Mucosa of descending colon (tissue), 3 donors: ENCODE results near the gene CBFA2T3. TPM values are rescaled to one million over a fixed set of nuclear protein-coding genes. Genes with fewer than 3 reads are reported as not detected.
A peak's percentile ranks its signal among the peaks of the same experiment; 100 is the strongest.

Experiments used
- ATAC-seq: fragments of 200-7000 bp; cut with Tn5 transposase; one replicate; pipeline ENCODE4 v1.9.1; 2020; ENCODE audit warnings: mild to moderate bottlenecking, moderate library complexity
- DNase-seq, 3 donors: peaks; one replicate each; pipeline ENCODE4 v3.0.0-alpha.2; 2020
- H3K36me3 ChIP-seq: fragments of 200-600 bp; one replicate; pipeline ENCODE4 v1.8.0; 2021; ENCODE audit warnings: low read depth, mild to moderate bottlenecking
- H3K4me1 ChIP-seq: fragments of 200-600 bp; one replicate; pipeline ENCODE4 v1.8.0; 2021; ENCODE audit warnings: low read depth, mild to moderate bottlenecking
- H3K4me3 ChIP-seq: fragments of 200-600 bp; one replicate; pipeline ENCODE4 v1.8.0; 2021; ENCODE audit warnings: mild to moderate bottlenecking
- H3K9me3 ChIP-seq: fragments of 200-600 bp; one replicate; pipeline ENCODE4 v1.8.0; 2021; ENCODE audit warnings: mild to moderate bottlenecking
- intact Hi-C, 2 donors: fragments of 100-400 bp; cut with DNase I in 1 of 2; cut with micrococcal nuclease in 1 of 2; formaldehyde crosslinking; loops; one replicate each; pipeline versions ENCODE4 v1.11.0 to v1.11.1; 2022; cut with DNase I, micrococcal nuclease
- total RNA-seq, 3 donors: library from RNA; stranded (reverse); fragmentation: NEBNext Ultra II Directional in 2 of 3; extraction: Animal tissue kit (Norgen Biotek cat#: 25700) in 2 of 3; gene quantifications; one replicate each; pipeline versions ENCODE4 v1.2.1 to v1.2.4, GENCODE V29; 2021 to 2023
- TF ChIP-seq, protein P1 (sequence below): fragments of 200-600 bp; IDR thresholded peaks from one replicate; pipeline ENCODE4 v1.8.0; 2022; ENCODE audit warnings: antibody characterized with exemption, mild to moderate bottlenecking
- donor health status: DM: no; HTN: no; CAD: no; lungs with moderate emphysema.
- donor health status: DM: no; HTN: no; CAD: no.
- donor health status: DM: no; HTN: yes; CAD: no.

CBFA2T3 gene
- total RNA-seq, 3 donors from 2014 or later, result 6.9 to 12.8 (median 8.4) TPM

DNA sequence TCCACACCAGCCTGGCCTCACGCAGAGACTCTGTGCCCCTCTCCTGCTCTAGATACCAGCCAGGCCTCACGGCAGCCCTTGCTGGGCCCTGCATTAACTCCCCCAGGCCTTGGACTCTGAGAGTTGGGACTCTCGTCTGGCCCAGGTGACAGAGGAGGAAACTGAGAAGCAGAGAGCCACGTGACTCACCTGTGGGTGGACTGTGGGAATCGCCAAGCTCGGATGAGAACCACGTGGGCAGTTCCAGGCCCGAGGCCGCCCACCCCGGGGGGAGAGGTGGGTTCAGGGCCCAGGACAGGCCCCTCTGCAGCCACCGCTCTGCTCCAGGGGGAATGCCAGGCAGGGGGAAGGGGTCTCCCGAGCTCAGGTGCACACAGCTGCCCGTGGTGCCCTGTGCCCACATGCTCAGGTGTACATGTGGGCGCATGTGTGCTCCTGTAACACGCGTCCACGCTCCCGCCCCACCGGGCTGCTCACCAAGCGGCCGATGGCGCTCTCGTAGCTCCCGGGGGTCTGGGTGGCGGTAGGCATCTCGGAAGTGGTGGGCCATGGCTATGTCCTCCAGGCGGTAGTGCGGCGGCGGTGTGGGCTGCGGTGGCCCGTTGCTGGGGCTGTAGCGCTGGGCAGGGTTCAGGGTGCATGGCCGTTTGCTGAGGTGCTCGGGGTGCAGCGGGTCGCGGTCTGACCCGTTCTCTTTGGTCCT lies 92.3 kb downstream of the CBFA2T3 start:
- intact Hi-C loops, result no loop called here

DNA sequence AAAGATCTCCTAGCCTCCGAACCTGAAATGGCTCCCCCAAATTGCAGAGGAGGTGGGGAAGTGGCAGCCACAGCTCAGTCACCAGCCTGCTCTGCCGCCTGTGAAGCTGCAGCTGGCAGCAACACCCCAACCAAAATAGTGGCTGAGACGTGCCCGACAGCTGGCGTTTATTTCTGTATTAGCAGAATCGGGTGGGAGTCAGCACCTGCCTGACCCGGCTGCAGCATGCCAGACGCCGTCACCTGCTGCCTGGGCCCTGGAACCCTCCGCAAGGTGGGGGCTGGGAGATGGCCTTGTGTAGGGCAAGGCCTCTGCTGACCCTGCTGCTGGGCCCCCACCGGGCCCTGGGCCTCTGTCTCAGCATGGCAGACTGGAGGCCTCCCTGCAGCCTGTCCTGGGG lies 93.1 kb downstream of the CBFA2T3 start:
- ATAC-seq (no peak), DNase-seq (no peak)
- intact Hi-C loops, result no loop called here
- H3K4me3 ChIP-seq, result no peak overlapping the region
- TF ChIP-seq, protein P1, sequence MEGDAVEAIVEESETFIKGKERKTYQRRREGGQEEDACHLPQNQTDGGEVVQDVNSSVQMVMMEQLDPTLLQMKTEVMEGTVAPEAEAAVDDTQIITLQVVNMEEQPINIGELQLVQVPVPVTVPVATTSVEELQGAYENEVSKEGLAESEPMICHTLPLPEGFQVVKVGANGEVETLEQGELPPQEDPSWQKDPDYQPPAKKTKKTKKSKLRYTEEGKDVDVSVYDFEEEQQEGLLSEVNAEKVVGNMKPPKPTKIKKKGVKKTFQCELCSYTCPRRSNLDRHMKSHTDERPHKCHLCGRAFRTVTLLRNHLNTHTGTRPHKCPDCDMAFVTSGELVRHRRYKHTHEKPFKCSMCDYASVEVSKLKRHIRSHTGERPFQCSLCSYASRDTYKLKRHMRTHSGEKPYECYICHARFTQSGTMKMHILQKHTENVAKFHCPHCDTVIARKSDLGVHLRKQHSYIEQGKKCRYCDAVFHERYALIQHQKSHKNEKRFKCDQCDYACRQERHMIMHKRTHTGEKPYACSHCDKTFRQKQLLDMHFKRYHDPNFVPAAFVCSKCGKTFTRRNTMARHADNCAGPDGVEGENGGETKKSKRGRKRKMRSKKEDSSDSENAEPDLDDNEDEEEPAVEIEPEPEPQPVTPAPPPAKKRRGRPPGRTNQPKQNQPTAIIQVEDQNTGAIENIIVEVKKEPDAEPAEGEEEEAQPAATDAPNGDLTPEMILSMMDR, result no peak
- peaks cover 9% of the 10 kb centered on the region for H3K4me1 ChIP-seq
- H3K36me3 ChIP-seq, result no peaks in the 10 kb centered on the region
- H3K9me3 ChIP-seq, result no peaks in the 10 kb centered on the region

More for the DNA sequence above, 92.3 kb downstream of the CBFA2T3 start:
- H3K9me3 ChIP-seq, result no peaks in the 10 kb centered on the region
- no peak for DNase-seq
- peaks cover 9% of the 10 kb centered on the region for H3K4me1 ChIP-seq
- H3K4me3 ChIP-seq, result no peak overlapping the region
- TF ChIP-seq, protein P1, result no peak
- ATAC-seq, result no peak
- no peaks in the 10 kb centered on the region for H3K36me3 ChIP-seq

DNA sequence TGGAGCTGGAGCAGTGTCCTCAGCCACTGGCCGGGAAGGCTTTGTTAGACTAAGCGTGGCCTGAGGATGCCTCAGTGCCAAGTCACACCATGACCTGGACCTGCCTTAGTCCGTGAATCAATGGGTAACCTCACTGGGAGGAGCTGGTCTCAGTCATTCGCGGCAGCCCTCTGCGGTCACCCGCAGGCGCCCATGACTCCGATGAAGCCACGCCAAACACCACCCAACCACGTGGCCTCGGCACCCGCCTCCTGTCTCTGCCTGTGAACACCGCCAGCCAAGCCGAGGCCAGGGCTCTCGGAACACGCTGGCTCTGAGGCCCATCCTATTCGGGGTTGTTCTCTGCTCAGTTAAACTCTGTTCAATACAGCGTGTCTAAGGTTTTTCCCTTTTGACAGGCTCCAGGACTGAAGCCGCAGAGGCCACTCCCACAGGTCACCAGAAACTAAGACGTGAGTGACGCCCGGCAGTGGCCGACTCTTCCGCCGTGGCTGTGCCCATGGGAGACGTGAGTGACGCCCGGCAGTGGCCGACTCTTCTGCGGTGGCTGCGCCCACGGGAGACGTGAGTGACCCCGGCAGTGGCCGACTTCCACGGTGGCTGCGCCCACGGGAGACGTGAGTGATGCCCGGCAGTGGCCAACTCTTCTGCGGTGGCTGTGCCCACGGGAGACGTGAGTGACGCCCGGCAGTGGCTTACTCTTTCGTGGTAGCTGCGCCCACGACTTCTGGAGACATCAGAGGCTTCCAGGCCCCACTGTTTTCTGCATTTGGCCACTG lies 93.7 kb downstream of the CBFA2T3 start:
- TF ChIP-seq, protein P1, result no peak
- Histone ChIP-seq H3K4me1 (peaks cover 9% of the 10 kb centered on the region), H3K36me3 (no peaks in the 10 kb centered on the region), H3K9me3 (no peaks in the 10 kb centered on the region), H3K4me3 (no peak overlapping the region)
- ATAC-seq (no peak), DNase-seq (no peak)
- intact Hi-C loops, result no loop called here

DNA sequence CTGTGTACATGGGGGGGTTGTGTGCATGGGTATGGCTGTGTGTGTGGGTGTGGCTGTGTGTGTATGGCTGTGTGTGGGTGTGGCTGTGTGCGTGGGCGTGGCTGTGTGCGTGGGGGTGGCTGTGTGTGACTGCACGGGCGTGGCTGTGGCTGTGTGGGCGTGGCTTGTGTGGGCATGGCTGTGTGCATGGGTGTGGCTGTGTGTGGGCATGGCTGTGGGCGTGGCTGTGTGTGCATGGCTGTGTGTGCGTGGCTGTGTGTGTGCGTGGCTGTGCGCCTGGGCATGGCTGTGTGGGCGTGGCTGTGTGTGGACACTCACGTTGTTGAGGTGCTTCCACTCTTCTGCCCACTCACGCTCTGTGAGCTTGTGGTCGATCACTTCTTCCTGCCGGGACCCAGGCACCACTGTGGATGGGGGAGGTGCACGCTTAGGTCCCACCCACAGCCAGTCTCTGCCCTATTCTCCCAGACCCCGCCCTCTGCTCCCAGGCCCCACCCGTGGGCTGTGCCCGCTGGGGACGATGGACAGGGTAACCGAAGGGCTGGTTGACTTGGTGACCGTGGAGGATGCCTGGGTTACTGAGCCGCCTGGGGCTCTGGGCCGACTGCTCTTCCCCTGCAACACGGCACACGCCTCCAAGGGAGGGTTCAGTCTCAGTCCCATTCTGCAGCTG lies 94.5 kb downstream of the CBFA2T3 start:
- DNase-seq, result peak; percentile 73 to 85 (median 79)
- Histone ChIP-seq H3K4me3 (no peak overlapping the region), H3K9me3 (no peaks in the 10 kb centered on the region), H3K4me1 (peaks cover 9% of the 10 kb centered on the region), H3K36me3 (no peaks in the 10 kb centered on the region)
- intact Hi-C loops, result no loop called here
- ATAC-seq, result peak; percentile 85
- TF ChIP-seq, protein P1, result no peak

DNA sequence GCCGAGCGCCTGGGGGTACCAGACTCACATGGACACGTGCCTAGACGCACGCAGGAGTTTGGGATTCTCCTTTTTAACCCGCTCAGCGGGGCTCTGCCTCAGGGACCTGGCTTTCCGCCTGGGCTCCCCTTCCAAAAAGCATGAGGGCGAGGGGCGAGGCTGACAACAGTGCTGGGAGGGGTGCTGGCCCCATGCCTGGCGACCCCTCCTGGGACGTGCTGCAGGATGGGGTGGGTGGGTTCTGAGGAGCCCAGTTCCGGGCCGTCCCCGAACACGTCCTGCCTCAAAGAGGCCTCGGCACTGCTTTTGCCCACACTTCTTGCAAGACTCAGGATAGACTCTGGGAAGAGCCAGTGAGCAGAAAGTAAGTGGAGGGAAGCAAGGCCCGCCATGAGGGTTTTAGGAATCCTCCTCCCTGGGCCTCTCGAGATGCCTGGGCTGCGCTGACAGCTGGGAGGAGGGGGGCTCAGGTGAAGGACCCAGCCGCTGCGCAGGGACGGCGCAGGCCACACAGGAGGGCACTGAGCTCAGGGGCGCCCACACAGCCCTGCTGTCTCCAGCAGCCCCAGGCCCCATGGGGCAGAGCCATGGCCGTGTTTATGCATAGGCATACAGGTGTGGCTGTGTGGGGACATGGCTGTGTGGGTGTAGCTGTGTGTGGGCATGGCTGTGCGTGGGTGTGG lies 95.2 kb downstream of the CBFA2T3 start:
- H3K4me1 ChIP-seq, result peaks cover 9% of the 10 kb centered on the region
- H3K36me3 ChIP-seq, result no peaks in the 10 kb centered on the region
- no peaks in the 10 kb centered on the region for H3K9me3 ChIP-seq
- H3K4me3 ChIP-seq, result no peak overlapping the region
- intact Hi-C loops, result no loop called here
- no peak for DNase-seq
- ATAC-seq, result no peak
- TF ChIP-seq, protein P1, result no peak
